ENCODE data around the gene TNPO3.

- TF ChIP-seq CTCF (conservative IDR thresholded peaks at IDR 0.05 in 1 of 2, IDR thresholded peaks at IDR 0.05 in 1 of 2; ENCODE audit: extremely low read depth in 1 of 2, insufficient read depth in 1 of 2, low read depth in 1 of 2, low read length in 2 of 2) (no peak), EZH2 (IDR thresholded peaks at IDR 0.05; ENCODE audit: borderline replicate concordance, low read length) (no peak)
Measured at GRCh38 chr7:129103561-129104324, 48.8 kb upstream of the TNPO3 start.
